Measurements from ENCODE around the gene PPAN.

GRCh38 chr19:10111405-10111811 lies 5.2 kb downstream of the PPAN start, which contains the start of gene P2RY11:
- TF ChIP-seq POLR2AphosphoS5 (IDR thresholded peaks at IDR 0.05; ENCODE audit: low read depth, low read length) = peak; percentile 84; the same call in 1 of the 2 replicates
- peak; percentile 42; the same call in 1 of the 2 replicates for TF ChIP-seq POLR2A (IDR thresholded peaks at IDR 0.05; ENCODE audit: low read depth, low read length)

Data from GM12892 (cell line).